OCI-LY1 (cell line): ENCODE data around the gene HDAC11.
"Not testable (repeated sequence)": the region's sequence is repeated elsewhere in the genome, so short reads cannot be mapped to it uniquely, and the experiment has no call there.

Source experiments
- H2AFZ ChIP-seq: fragments of 200-600 bp; sonication (generic), shearing (Covaris generic); 2 replicates; pipeline ENCODE4 v1.6.0; 2014; ENCODE audit warnings: antibody characterized with exemption, mild to moderate bottlenecking, low read length
- H3F3A ChIP-seq: fragments of 200-600 bp; sonication (generic), shearing (Covaris generic); 2 replicates; pipeline ENCODE4 v1.6.0; 2014; ENCODE audit warnings: mild to moderate bottlenecking, antibody characterized with exemption, low read length, moderate library complexity; ENCODE audit not compliant: insufficient read depth
- H3K27ac ChIP-seq: fragments of 200-600 bp; sonication (generic); 2 replicates; pipeline ENCODE4 v1.5.1; 2014; ENCODE audit warnings: low read length, mixed run types, mild to moderate bottlenecking, low read depth; ENCODE audit not compliant: poor library complexity, severe bottlenecking
- H3K27me3 ChIP-seq: fragments of 200-600 bp; sonication (generic); 2 replicates; pipeline ENCODE4 v1.6.0; 2014; ENCODE audit warnings: antibody characterized with exemption, mild to moderate bottlenecking, low read length, moderate library complexity; ENCODE audit not compliant: insufficient read depth
- H3K36me3 ChIP-seq: fragments of 200-600 bp; sonication (generic); 2 replicates; pipeline ENCODE4 v1.6.1; 2014; ENCODE audit warnings: mild to moderate bottlenecking, antibody characterized with exemption, low read length, moderate library complexity, mixed read lengths; ENCODE audit not compliant: insufficient read depth
- H3K4me1 ChIP-seq: fragments of 200-600 bp; sonication (generic); 2 replicates; pipeline ENCODE4 v1.5.1; 2014; ENCODE audit warnings: mild to moderate bottlenecking, low read length, moderate library complexity; ENCODE audit not compliant: insufficient read depth, severe bottlenecking
- H3K4me2 ChIP-seq: fragments of 200-600 bp; sonication (generic), shearing (Covaris generic); 2 replicates; pipeline ENCODE4 v1.6.1; 2014; ENCODE audit warnings: low read length
- H3K4me3 ChIP-seq: fragments of 200-600 bp; sonication (generic); 2 replicates; pipeline ENCODE4 v1.5.1; 2014; ENCODE audit warnings: low read length, low read depth, mild to moderate bottlenecking, mixed read lengths; ENCODE audit not compliant: poor library complexity, severe bottlenecking
- H3K79me2 ChIP-seq: fragments of 200-600 bp; shearing (Covaris generic); 2 replicates; pipeline ENCODE4 v1.6.1; 2016; ENCODE audit warnings: mixed run types, low read length, mixed read lengths; ENCODE audit not compliant: insufficient read depth
- H3K9ac ChIP-seq: fragments of 200-600 bp; sonication (generic), shearing (Covaris generic); 2 replicates; pipeline ENCODE4 v1.6.1; 2014; ENCODE audit warnings: mild to moderate bottlenecking, low read length, mixed read lengths
- H3K9me2 ChIP-seq: fragments of 200-600 bp; sonication (generic), shearing (Covaris generic); 2 replicates; pipeline ENCODE4 v1.6.1; 2014; ENCODE audit warnings: low read depth, mild to moderate bottlenecking, low read length, mixed read lengths
- H3K9me3 ChIP-seq: fragments of 200-600 bp; shearing (Covaris generic); 2 replicates; pipeline ENCODE4 v1.6.1; 2014; ENCODE audit warnings: low read length, mixed read lengths
- H4K20me1 ChIP-seq: fragments of 200-600 bp; sonication (generic), shearing (Covaris generic); 2 replicates; pipeline ENCODE4 v1.6.0; 2016; ENCODE audit warnings: mild to moderate bottlenecking, low read length; ENCODE audit not compliant: insufficient read depth
- CTCF ChIP-seq: fragments of 200-600 bp; sonication (generic), shearing (Covaris generic); IDR thresholded peaks from 2 replicates; pipeline ENCODE4 v1.5.1; 2017; ENCODE audit warnings: mild to moderate bottlenecking, antibody characterized with exemption, low read length, moderate library complexity, mixed read lengths
- EZH2 ChIP-seq: fragments of 200-600 bp; sonication (generic), shearing (Covaris generic); IDR thresholded peaks from 2 replicates; pipeline ENCODE4 v1.8.0; 2017; ENCODE audit warnings: borderline replicate concordance, mixed run types, mild to moderate bottlenecking, antibody characterized with exemption, low read length, moderate library complexity, mixed read lengths

HDAC11 gene

DNA sequence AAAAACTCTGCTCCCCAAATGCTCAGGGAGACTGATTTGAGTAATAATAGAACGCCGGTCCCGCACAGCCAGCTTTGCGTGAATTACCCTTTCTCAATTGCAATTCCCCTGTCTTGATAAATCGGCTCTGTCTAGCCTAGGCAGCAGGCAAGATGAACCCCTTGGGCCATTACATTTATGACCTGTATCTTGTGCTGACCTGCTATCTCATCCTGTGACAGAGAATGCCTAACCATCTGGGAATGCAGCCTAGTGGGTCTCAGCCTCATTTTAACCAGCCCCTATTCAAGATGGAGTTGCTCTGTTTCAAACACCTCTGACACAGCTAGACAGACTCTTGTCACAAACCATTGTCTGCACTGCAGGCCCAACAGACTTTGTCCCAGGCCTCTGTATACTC, 46.2 kb upstream of the HDAC11 start:
- Histone ChIP-seq H3K9me2 (no peaks in the 10 kb centered on the region), H3K9me3 (no peaks in the 10 kb centered on the region), H3K4me3 (no peak overlapping the region), H3K4me2 (no peak overlapping the region), H3K9ac (no peak overlapping the region), H3F3A (no peaks in the 10 kb centered on the region), H3K4me1 (no peaks in the 10 kb centered on the region), H4K20me1 (no peaks in the 10 kb centered on the region), H3K27ac (no peak overlapping the region), H3K36me3 (no peaks in the 10 kb centered on the region), H2AFZ (no peak overlapping the region), H3K27me3 (no peaks in the 10 kb centered on the region), H3K79me2 (no peaks in the 10 kb centered on the region)
- no peak for TF ChIP-seq EZH2
- TF ChIP-seq CTCF = no peak

GRCh38 chr3:13436213-13436612, 43.9 kb upstream of the HDAC11 start:
- H3K9me2 ChIP-seq, H3K4me1 ChIP-seq, H3K9ac ChIP-seq, H3K27ac ChIP-seq, H3K27me3 ChIP-seq, H3K9me3 ChIP-seq, H3K79me2 ChIP-seq, H3K36me3 ChIP-seq, H3K4me3 ChIP-seq, H3F3A ChIP-seq, H4K20me1 ChIP-seq, H2AFZ ChIP-seq, H3K4me2 ChIP-seq: not testable (repeated sequence)

GRCh38 chr3:13440204-13440817, 39.8 kb upstream of the HDAC11 start:
- H3K27ac ChIP-seq = no peak overlapping the region
- no peak for TF ChIP-seq CTCF
- no peak for TF ChIP-seq EZH2
- H3K4me1 ChIP-seq = no peaks in the 10 kb centered on the region
- H3F3A ChIP-seq = no peaks in the 10 kb centered on the region
- no peaks in the 10 kb centered on the region for H3K27me3 ChIP-seq
- no peaks in the 10 kb centered on the region for H3K79me2 ChIP-seq
- H3K4me2 ChIP-seq = no peak overlapping the region
- no peaks in the 10 kb centered on the region for H3K9me3 ChIP-seq
- H3K9me2 ChIP-seq = no peaks in the 10 kb centered on the region
- no peaks in the 10 kb centered on the region for H3K36me3 ChIP-seq
- no peak overlapping the region for H3K9ac ChIP-seq
- no peak overlapping the region for H2AFZ ChIP-seq
- H4K20me1 ChIP-seq = no peaks in the 10 kb centered on the region
- H3K4me3 ChIP-seq = no peak overlapping the region

DNA sequence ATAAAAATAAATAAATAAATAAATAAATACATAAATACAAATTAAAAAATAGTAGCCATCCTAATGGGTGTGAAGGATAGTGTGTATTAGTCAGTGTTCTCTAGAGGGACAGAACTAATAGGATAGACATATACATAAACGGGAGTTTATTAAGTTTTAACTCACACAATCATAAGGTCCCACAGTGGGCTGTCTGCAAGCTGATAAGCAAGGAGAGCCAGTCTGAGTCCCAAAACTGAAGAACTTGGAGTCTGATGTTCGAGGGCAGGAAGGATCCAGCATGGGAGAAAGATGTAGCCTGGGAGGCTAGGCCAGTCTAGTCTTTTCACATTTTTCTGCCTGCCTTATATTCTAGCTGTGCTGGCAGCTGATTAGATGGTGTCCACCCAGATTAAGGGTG, 37.2 kb upstream of the HDAC11 start:
- not testable (repeated sequence) for H2AFZ ChIP-seq, H4K20me1 ChIP-seq, H3K27ac ChIP-seq, H3K9me2 ChIP-seq, H3K4me3 ChIP-seq, H3K9me3 ChIP-seq, H3K79me2 ChIP-seq, H3K27me3 ChIP-seq, H3F3A ChIP-seq, H3K36me3 ChIP-seq, H3K4me2 ChIP-seq, H3K9ac ChIP-seq, H3K4me1 ChIP-seq
